Measurements from ENCODE around the gene RAB44. TPM values are rescaled to one million over a fixed set of nuclear protein-coding genes. Genes with fewer than 3 reads are reported as not detected.

The RAB44 gene
- total RNA-seq, 1 donor from 2014 or later, result 0.16 TPM

DNA sequence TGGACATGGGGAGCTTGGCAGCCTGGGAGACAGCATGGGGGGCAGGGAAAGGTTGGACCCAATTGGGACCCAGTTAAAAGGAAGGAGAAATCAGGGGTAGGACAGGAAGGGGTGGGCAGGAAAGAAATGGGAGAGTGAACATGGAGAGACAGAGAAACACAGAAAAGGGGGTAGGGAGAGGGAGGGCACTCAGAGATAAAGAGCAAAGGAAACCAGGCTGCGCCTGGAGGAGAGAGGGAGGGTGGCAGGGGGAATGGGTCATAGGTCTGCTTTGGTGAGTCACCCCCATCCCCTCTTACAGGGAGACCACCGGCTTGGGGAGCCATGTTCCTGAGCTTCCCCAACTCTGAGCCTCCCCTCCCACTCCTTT, 46.7 kb downstream of the RAB44 start:
- Mint-ChIP-seq H3K36me3 (ENCODE audit: low read depth, unreplicated experiment) (peaks cover 3% of the 10 kb centered on the region), H3K4me1 (ENCODE audit: low read depth, unreplicated experiment) (no peaks in the 10 kb centered on the region), H3K9me3 (ENCODE audit: unreplicated experiment) (peaks cover 7% of the 10 kb centered on the region), H3K4me3 (ENCODE audit: unreplicated experiment) (no peak overlapping the region), H3K27me3 (ENCODE audit: low read depth, unreplicated experiment) (peaks cover 29% of the 10 kb centered on the region), H3K27ac (ENCODE audit: unreplicated experiment) (no peak overlapping the region)
- Histone ChIP-seq H3K79me2 (ENCODE audit: insufficient read depth, low read length) (no peaks in the 10 kb centered on the region), H3K36me3 (ENCODE audit: insufficient read depth, low read length) (no peaks in the 10 kb centered on the region), H2AFZ (ENCODE audit: low read depth, low read length) (no peak overlapping the region), H3K27ac (ENCODE audit: low read depth, low read length) (no peak overlapping the region), H3K4me2 (ENCODE audit: low read length) (no peak overlapping the region), H3K27me3 (ENCODE audit: insufficient read depth, low read length) (no peaks in the 10 kb centered on the region), H3K4me1 (ENCODE audit: insufficient read depth, low read length) (no peaks in the 10 kb centered on the region), H3K9ac (ENCODE audit: low read length) (no peak overlapping the region), H3K4me3 (ENCODE audit: insufficient read depth, low read depth, low read length) (no peak overlapping the region), H3K9me3 (ENCODE audit: insufficient read depth, low read depth, low read length) (peaks cover 4% of the 10 kb centered on the region), H4K20me1 (ENCODE audit: insufficient read depth, low read length) (no peaks in the 10 kb centered on the region)
- FAIRE-seq (no peak), DNase-seq (ENCODE audit: low read depth) (no peak)
- TF ChIP-seq, protein P1, sequence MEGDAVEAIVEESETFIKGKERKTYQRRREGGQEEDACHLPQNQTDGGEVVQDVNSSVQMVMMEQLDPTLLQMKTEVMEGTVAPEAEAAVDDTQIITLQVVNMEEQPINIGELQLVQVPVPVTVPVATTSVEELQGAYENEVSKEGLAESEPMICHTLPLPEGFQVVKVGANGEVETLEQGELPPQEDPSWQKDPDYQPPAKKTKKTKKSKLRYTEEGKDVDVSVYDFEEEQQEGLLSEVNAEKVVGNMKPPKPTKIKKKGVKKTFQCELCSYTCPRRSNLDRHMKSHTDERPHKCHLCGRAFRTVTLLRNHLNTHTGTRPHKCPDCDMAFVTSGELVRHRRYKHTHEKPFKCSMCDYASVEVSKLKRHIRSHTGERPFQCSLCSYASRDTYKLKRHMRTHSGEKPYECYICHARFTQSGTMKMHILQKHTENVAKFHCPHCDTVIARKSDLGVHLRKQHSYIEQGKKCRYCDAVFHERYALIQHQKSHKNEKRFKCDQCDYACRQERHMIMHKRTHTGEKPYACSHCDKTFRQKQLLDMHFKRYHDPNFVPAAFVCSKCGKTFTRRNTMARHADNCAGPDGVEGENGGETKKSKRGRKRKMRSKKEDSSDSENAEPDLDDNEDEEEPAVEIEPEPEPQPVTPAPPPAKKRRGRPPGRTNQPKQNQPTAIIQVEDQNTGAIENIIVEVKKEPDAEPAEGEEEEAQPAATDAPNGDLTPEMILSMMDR (IDR thresholded peaks at IDR 0.05; ENCODE audit: insufficient read depth, low read depth, low read length), result no peak

- DNase-seq (ENCODE audit: low read depth) (no peak), FAIRE-seq (no peak)
- Histone ChIP-seq H4K20me1 (ENCODE audit: insufficient read depth, low read length) (no peaks in the 10 kb centered on the region), H3K9ac (ENCODE audit: low read length) (no peak overlapping the region), H3K79me2 (ENCODE audit: insufficient read depth, low read length) (no peaks in the 10 kb centered on the region), H3K4me2 (ENCODE audit: low read length) (no peak overlapping the region), H3K9me3 (ENCODE audit: insufficient read depth, low read depth, low read length) (peaks cover 4% of the 10 kb centered on the region), H3K36me3 (ENCODE audit: insufficient read depth, low read length) (no peaks in the 10 kb centered on the region), H3K4me3 (ENCODE audit: insufficient read depth, low read depth, low read length) (no peak overlapping the region), H2AFZ (ENCODE audit: low read depth, low read length) (no peak overlapping the region), H3K4me1 (ENCODE audit: insufficient read depth, low read length) (no peaks in the 10 kb centered on the region), H3K27ac (ENCODE audit: low read depth, low read length) (no peak overlapping the region), H3K27me3 (ENCODE audit: insufficient read depth, low read length) (no peaks in the 10 kb centered on the region)
- Mint-ChIP-seq H3K27ac (ENCODE audit: unreplicated experiment) (no peak overlapping the region), H3K9me3 (ENCODE audit: unreplicated experiment) (peaks cover 5% of the 10 kb centered on the region), H3K4me1 (ENCODE audit: low read depth, unreplicated experiment) (no peaks in the 10 kb centered on the region), H3K27me3 (ENCODE audit: low read depth, unreplicated experiment) (peaks cover 19% of the 10 kb centered on the region), H3K4me3 (ENCODE audit: unreplicated experiment) (no peak overlapping the region), H3K36me3 (ENCODE audit: low read depth, unreplicated experiment) (peaks cover 3% of the 10 kb centered on the region)
- TF ChIP-seq, protein P1 (IDR thresholded peaks at IDR 0.05; ENCODE audit: insufficient read depth, low read depth, low read length), result no peak
- no peak for TF ChIP-seq EZH2 (IDR thresholded peaks at IDR 0.05; ENCODE audit: insufficient read depth, low read length)
These were observed 47.7 kb downstream of the RAB44 start for GRCh38 chr6:36745283-36745682.

DNA sequence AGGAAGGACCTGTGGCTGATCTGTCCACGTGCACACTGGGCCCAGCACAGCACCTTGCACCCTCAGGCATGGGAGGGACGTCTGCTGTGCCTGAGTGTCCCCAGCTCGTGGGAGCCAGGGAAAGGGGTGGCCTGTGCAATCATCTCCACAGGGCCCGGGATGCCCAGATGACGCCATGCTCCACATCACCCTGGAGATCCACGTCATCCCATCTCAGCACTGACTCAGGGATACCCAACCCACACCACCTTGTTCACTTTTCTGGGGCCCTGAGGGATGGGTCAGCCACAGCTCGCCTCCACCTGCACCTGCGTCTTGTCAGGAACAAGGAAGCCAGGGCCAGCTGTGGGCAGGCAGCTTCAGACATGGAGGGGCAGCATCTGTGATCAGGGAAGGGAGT, 48.2 kb downstream of the RAB44 start:
- Histone ChIP-seq H3K9ac (ENCODE audit: low read length) (no peak overlapping the region), H3K4me1 (ENCODE audit: insufficient read depth, low read length) (no peaks in the 10 kb centered on the region), H3K27me3 (ENCODE audit: insufficient read depth, low read length) (no peaks in the 10 kb centered on the region), H3K9me3 (ENCODE audit: insufficient read depth, low read depth, low read length) (peaks cover 4% of the 10 kb centered on the region), H3K79me2 (ENCODE audit: insufficient read depth, low read length) (no peaks in the 10 kb centered on the region), H3K4me2 (ENCODE audit: low read length) (no peak overlapping the region), H3K4me3 (ENCODE audit: insufficient read depth, low read depth, low read length) (no peak overlapping the region), H3K36me3 (ENCODE audit: insufficient read depth, low read length) (no peaks in the 10 kb centered on the region), H4K20me1 (ENCODE audit: insufficient read depth, low read length) (no peaks in the 10 kb centered on the region), H3K27ac (ENCODE audit: low read depth, low read length) (no peak overlapping the region), H2AFZ (ENCODE audit: low read depth, low read length) (no peak overlapping the region)
- Mint-ChIP-seq H3K27ac (ENCODE audit: unreplicated experiment) (no peak overlapping the region), H3K27me3 (ENCODE audit: low read depth, unreplicated experiment) (peaks cover 16% of the 10 kb centered on the region), H3K4me3 (ENCODE audit: unreplicated experiment) (no peak overlapping the region), H3K36me3 (ENCODE audit: low read depth, unreplicated experiment) (peaks cover 3% of the 10 kb centered on the region), H3K4me1 (ENCODE audit: low read depth, unreplicated experiment) (no peaks in the 10 kb centered on the region), H3K9me3 (ENCODE audit: unreplicated experiment) (peaks cover 5% of the 10 kb centered on the region)
- no peak for TF ChIP-seq EZH2 (IDR thresholded peaks at IDR 0.05; ENCODE audit: insufficient read depth, low read length)
- TF ChIP-seq, protein P1 (IDR thresholded peaks at IDR 0.05; ENCODE audit: insufficient read depth, low read depth, low read length), result no peak
- FAIRE-seq (no peak), DNase-seq (ENCODE audit: low read depth) (no peak)

Data from astrocyte (in vitro differentiated cells and primary cell).